A549 (cell line): ENCODE results near the gene GNAS-AS1.

Source experiments
- CEBPB ChIP-seq, 2 experiments: fragments of >200 bp in 1 of 2; sonication (Bioruptor Twin) in 1 of 2; formaldehyde crosslinking in 1 of 2; IDR thresholded peaks; 2 replicates each; pipeline ENCODE4 v1.6.1; 2012 to 2016
- CTCF ChIP-seq: fragments of >200 bp; sonication (Bioruptor Twin); formaldehyde crosslinking; IDR thresholded peaks from 3 replicates; pipeline ENCODE4 v1.5.1; 2016
- HDAC2 ChIP-seq: fragments of 200-600 bp; sonication (generic); IDR thresholded peaks from 2 replicates; pipeline ENCODE4 v1.6.1; 2016
- HOXB13 ChIP-seq: fragments of 250-450 bp; sonication (Bioruptor Pico); IDR thresholded peaks from 2 replicates; pipeline ENCODE4 v1.5.0; 2020; ENCODE audit warnings: low read depth, mild to moderate bottlenecking, moderate library complexity
- KDM1A ChIP-seq: fragments of 200-600 bp; sonication (generic); IDR thresholded peaks from 2 replicates; pipeline ENCODE4 v1.6.1; 2016; ENCODE audit warnings: low read depth, mild to moderate bottlenecking
- POLR2A ChIP-seq: IDR thresholded peaks from 2 replicates; pipeline ENCODE4 v1.6.1; 2012; ENCODE audit warnings: mild to moderate bottlenecking, low read length
- REST ChIP-seq: fragments of 200-600 bp; sonication (generic); IDR thresholded peaks from 2 replicates; pipeline ENCODE4 v1.6.1; 2016; ENCODE audit warnings: antibody characterized with exemption, mild to moderate bottlenecking, moderate library complexity
- RFX5 ChIP-seq: fragments of 450-650 bp; IDR thresholded peaks from 2 replicates; pipeline ENCODE4 v1.7.1; 2014; ENCODE audit warnings: antibody characterized with exemption, mild to moderate bottlenecking, moderate library complexity

DNA sequence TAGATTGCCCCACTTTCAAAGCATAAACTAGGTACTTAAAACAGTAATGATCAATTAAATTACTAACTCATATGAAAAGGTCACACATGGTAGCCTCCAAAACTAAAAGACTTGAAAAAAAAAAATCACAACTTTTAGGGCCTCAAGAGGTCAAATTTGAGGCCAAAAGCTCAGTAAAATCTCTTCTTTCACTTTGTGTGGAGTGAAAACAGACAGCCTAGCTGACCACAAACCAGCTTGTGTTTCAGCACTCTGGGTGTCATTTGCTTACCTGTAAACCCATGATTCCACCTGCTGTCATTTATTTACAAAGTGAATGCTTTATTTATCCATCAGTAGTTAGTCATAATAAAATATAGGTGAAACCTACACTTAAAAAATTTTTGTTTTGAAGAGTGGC is 35.8 kb upstream of the GNAS-AS1 start:
- TF ChIP-seq CTCF (no peak), REST (no peak), CEBPB (IDR thresholded peaks at IDR 0.05) (no peak), HDAC2 (no peak), HOXB13 (CRISPR knock-in tag) (no peak), POLR2A (no peak), KDM1A (no peak), RFX5 (no peak)
